Amniotic stem cell (primary cell): ENCODE measurements around the gene GDPD4.

Experiments
- DNase-seq: peaks from one replicate; lab custom pipeline; 2025; lab: John Stamatoyannopoulos, UW

Gene GDPD4

GRCh38 chr11:77204754-77205466 lies 96.6 kb downstream of the GDPD4 start:
- no peak for DNase-seq

GRCh38 chr11:77203901-77204753 lies 97.4 kb downstream of the GDPD4 start:
- DNase-seq: no peak

- DNase-seq: no peak
Measured at GRCh38 chr11:77202941-77203900, 98.3 kb downstream of the GDPD4 start.

- DNase-seq: no peak
Measured at GRCh38 chr11:77201991-77202841, 99.3 kb downstream of the GDPD4 start.

- no peak for DNase-seq
Measured at GRCh38 chr11:77201370-77201769, 100.1 kb downstream of the GDPD4 start.

- no peak for DNase-seq
Measured at GRCh38 chr11:77200351-77201268, 100.9 kb downstream of the GDPD4 start.

- DNase-seq: no peak
Measured at GRCh38 chr11:77199137-77199745, 102.2 kb downstream of the GDPD4 start.

- DNase-seq: no peak
Measured at GRCh38 chr11:77198440-77198849, 103.0 kb downstream of the GDPD4 start.

- no peak for DNase-seq
Measured at GRCh38 chr11:77197626-77198320, 103.7 kb downstream of the GDPD4 start.

- DNase-seq: no peak
Measured at GRCh38 chr11:77196961-77197360, 104.5 kb downstream of the GDPD4 start.

GRCh38 chr11:77195071-77195755 lies 106.3 kb downstream of the GDPD4 start:
- DNase-seq: no peak

GRCh38 chr11:77193911-77194830 lies 107.3 kb downstream of the GDPD4 start:
- DNase-seq: no peak

- DNase-seq: no peak
Measured at GRCh38 chr11:77193167-77193566, 108.3 kb downstream of the GDPD4 start.

GRCh38 chr11:77191823-77192495 lies 109.5 kb downstream of the GDPD4 start:
- DNase-seq: no peak

- DNase-seq: no peak
Measured at GRCh38 chr11:77191429-77191822, 110.1 kb downstream of the GDPD4 start.

GRCh38 chr11:77190331-77191075 lies 111.0 kb downstream of the GDPD4 start:
- DNase-seq: no peak
